HEK293T (cell line): Measurements from ENCODE around the gene MRPL44.

Experiments used
- CTCF ChIA-PET: fragments of 350-600 bp; formaldehyde crosslinking; extraction: SDS; loops from one replicate; lab custom pipeline; 2021; ENCODE audit warnings: antibody characterized with exemption, inconsistent platforms; lab: Yijun Ruan, JAX
- POLR2A ChIA-PET: fragments of 350-600 bp; formaldehyde crosslinking; extraction: SDS; loops from one replicate; lab custom pipeline; 2020; ENCODE audit warnings: antibody characterized with exemption, inconsistent platforms; lab: Yijun Ruan, JAX
- DNase-seq: peaks from one replicate; pipeline ENCODE4 v3.0.0; 2012; ENCODE audit warnings: mixed read lengths; ENCODE audit errors: extremely low spot score
- ARNT ChIP-seq: fragments of 450-650 bp; IDR thresholded peaks from 2 replicates; pipeline ENCODE4 v1.6.1; 2017; ENCODE audit warnings: mild to moderate bottlenecking
- BHLHE40 ChIP-seq: fragments of 450-650 bp; IDR thresholded peaks from 2 replicates; pipeline ENCODE4 v1.6.1; 2016; ENCODE audit warnings: mild to moderate bottlenecking, moderate library complexity, borderline replicate concordance
- CTBP1 ChIP-seq: fragments of 450-650 bp; IDR thresholded peaks from 2 replicates; pipeline ENCODE4 v1.6.1; 2016; ENCODE audit warnings: borderline replicate concordance
- ELF4 ChIP-seq: fragments of 450-650 bp; IDR thresholded peaks from 2 replicates; pipeline ENCODE4 v1.6.1; 2017; ENCODE audit warnings: antibody characterized with exemption
- FOXA1 ChIP-seq: fragments of 450-650 bp; IDR thresholded peaks from 2 replicates; pipeline ENCODE4 v1.6.1; 2016; ENCODE audit warnings: mild to moderate bottlenecking
- FOXK2 ChIP-seq: fragments of 450-650 bp; IDR thresholded peaks from 2 replicates; pipeline ENCODE4 v1.6.1; 2016; ENCODE audit warnings: mild to moderate bottlenecking
- FOXM1 ChIP-seq: fragments of 450-650 bp; IDR thresholded peaks from 2 replicates; pipeline ENCODE4 v1.6.1; 2017; ENCODE audit warnings: mild to moderate bottlenecking, borderline replicate concordance
- HDGF ChIP-seq: fragments of 450-650 bp; IDR thresholded peaks from 2 replicates; pipeline ENCODE4 v1.6.1; 2017; ENCODE audit warnings: antibody characterized with exemption, borderline replicate concordance
- L3MBTL2 ChIP-seq: fragments of 450-650 bp; conservative IDR thresholded peaks from 2 replicates; pipeline ENCODE4 v1.6.1; 2016; ENCODE audit warnings: mild to moderate bottlenecking
- LEF1 ChIP-seq: fragments of 450-650 bp; IDR thresholded peaks from 2 replicates; pipeline ENCODE4 v1.6.1; 2017; ENCODE audit warnings: mild to moderate bottlenecking, borderline replicate concordance
- NFRKB ChIP-seq: fragments of 450-650 bp; IDR thresholded peaks from 2 replicates; pipeline ENCODE4 v1.6.1; 2016; ENCODE audit warnings: mild to moderate bottlenecking, moderate library complexity
- PKNOX1 ChIP-seq: fragments of 450-650 bp; IDR thresholded peaks from 2 replicates; pipeline ENCODE4 v1.6.1; 2016
- SP1 ChIP-seq: fragments of 450-650 bp; IDR thresholded peaks from 2 replicates; pipeline ENCODE4 v1.6.1; 2017
- SUZ12 ChIP-seq: fragments of 450-650 bp; IDR thresholded peaks from 2 replicates; pipeline ENCODE4 v1.6.1; 2016; ENCODE audit warnings: mild to moderate bottlenecking
- TARDBP ChIP-seq: fragments of 450-650 bp; IDR thresholded peaks from 2 replicates; pipeline ENCODE4 v1.6.1; 2016
- ZNF384 ChIP-seq: fragments of 450-650 bp; IDR thresholded peaks from 2 replicates; pipeline ENCODE4 v1.6.1; 2016

The MRPL44 gene

GRCh38 chr2:223978451-223978850, 21.2 kb downstream of the MRPL44 start:
- POLR2A ChIA-PET = no interaction called here
- DNase-seq = no peak
- CTCF ChIA-PET = interaction anchor here (1.6 kb wide), 1 partner anchor 15 kb away, joined by 6 read pairs; no protein-coding TSS in a partner anchor
- no peak for TF ChIP-seq ZNF384
- TF ChIP-seq NFRKB = no peak
- TF ChIP-seq CTBP1 = no peak
- no peak for TF ChIP-seq FOXK2
- TF ChIP-seq LEF1 = no peak
- TF ChIP-seq SP1 = no peak
- TF ChIP-seq FOXM1 = no peak
- TF ChIP-seq TARDBP = no peak
- TF ChIP-seq FOXA1 = no peak
- no peak for TF ChIP-seq L3MBTL2
- no peak for TF ChIP-seq ELF4
- TF ChIP-seq BHLHE40 = no peak
- TF ChIP-seq HDGF = no peak
- TF ChIP-seq SUZ12 = no peak
- no peak for TF ChIP-seq ARNT
- TF ChIP-seq PKNOX1 = no peak

- no peak for DNase-seq
- ChIA-PET CTCF (interaction anchor here (0.6 kb wide), 1 partner anchor 10 kb away, joined by 6 read pairs; no protein-coding TSS in a partner anchor), POLR2A (no interaction called here)
- TF ChIP-seq FOXK2 = no peak
- TF ChIP-seq PKNOX1 = no peak
- TF ChIP-seq LEF1 = no peak
Measured at GRCh38 chr2:223979730-223980396, 22.6 kb downstream of the MRPL44 start.

- ChIA-PET CTCF (interaction anchor here (0.6 kb wide), 1 partner anchor 10 kb away, joined by 6 read pairs; no protein-coding TSS in a partner anchor), POLR2A (no interaction called here)
Measured at GRCh38 chr2:223980397-223980735, 23.1 kb downstream of the MRPL44 start.

GRCh38 chr2:223980803-223981202, 23.5 kb downstream of the MRPL44 start:
- no peak for TF ChIP-seq FOXM1
- no peak for TF ChIP-seq TARDBP
- no peak for TF ChIP-seq PKNOX1
- no peak for TF ChIP-seq BHLHE40
- no peak for TF ChIP-seq LEF1
- TF ChIP-seq FOXK2 = no peak
- POLR2A ChIA-PET = no interaction called here
- CTCF ChIA-PET = interaction anchor here (0.5 to 0.9 kb wide), 3 partner anchors 9 to 219 kb away, joined by 3 to 6 read pairs (median 3); no protein-coding TSS in a partner anchor
- DNase-seq = no peak

More at GRCh38 chr2:223980397-223980735, 23.1 kb downstream of the MRPL44 start:
- DNase-seq = no peak
- TF ChIP-seq SP1 = no peak
- no peak for TF ChIP-seq CTBP1
- no peak for TF ChIP-seq ARNT
- no peak for TF ChIP-seq ELF4
- TF ChIP-seq ZNF384 = no peak
- no peak for TF ChIP-seq NFRKB

GRCh38 chr2:223981241-223981640, 24.0 kb downstream of the MRPL44 start:
- TF ChIP-seq ZNF384 (no peak), CTBP1 (no peak), FOXM1 (no peak), PKNOX1 (no peak), ARNT (no peak), LEF1 (no peak), SUZ12 (no peak), BHLHE40 (no peak), FOXA1 (no peak), L3MBTL2 (no peak), TARDBP (no peak), FOXK2 (no peak), ELF4 (no peak), NFRKB (no peak), SP1 (no peak), HDGF (no peak)
- ChIA-PET CTCF (interaction anchor here (0.5 to 0.9 kb wide), 2 partner anchors 13 to 219 kb away, joined by 3 read pairs; no protein-coding TSS in a partner anchor), POLR2A (no interaction called here)
- DNase-seq = no peak

GRCh38 chr2:223989206-223989855, 32.1 kb downstream of the MRPL44 start:
- no peak for TF ChIP-seq HDGF
- TF ChIP-seq PKNOX1 = no peak
- TF ChIP-seq ELF4 = no peak
- TF ChIP-seq SUZ12 = no peak
- no peak for TF ChIP-seq FOXK2
- no peak for TF ChIP-seq LEF1
- no peak for TF ChIP-seq TARDBP
- TF ChIP-seq L3MBTL2 = no peak
- ChIA-PET CTCF (interaction anchor here (1.5 kb wide), 1 partner anchor 19 kb away, joined by 6 read pairs; no protein-coding TSS in a partner anchor), POLR2A (no interaction called here)
- no peak for DNase-seq
